Measurements from ENCODE around the gene PCGF3. TPM values are rescaled to one million over a fixed set of nuclear protein-coding genes. Genes with fewer than 3 reads are reported as not detected.

PCGF3 gene
- total RNA-seq, 2 experiments from 2014 or later = 25.8 to 26.1 TPM

DNA sequence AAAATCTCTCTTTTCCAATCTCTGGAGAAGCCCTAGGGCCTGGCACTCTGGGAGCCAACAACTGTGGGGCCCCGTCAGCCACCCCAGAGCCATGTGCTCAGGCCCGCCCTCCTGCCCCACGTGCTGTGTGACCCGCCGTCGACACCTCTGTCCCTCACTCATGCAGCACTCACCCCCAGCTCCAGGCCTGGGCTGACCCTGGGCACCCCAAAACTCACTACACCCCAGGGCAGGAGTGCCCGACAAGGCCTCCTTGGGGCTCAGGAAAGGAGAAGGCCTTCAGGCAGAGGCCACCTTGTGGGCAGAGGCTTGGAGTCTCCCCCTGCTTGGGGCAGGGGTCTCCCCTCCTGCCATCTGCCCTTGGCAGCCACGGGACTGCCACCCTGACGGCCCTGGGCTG is 25.5 kb upstream of the PCGF3 start:
- ChIA-PET CTCF (interaction anchor here (0.6 kb wide), 1 partner anchor 1331 kb away, joined by 4 read pairs; no protein-coding TSS in a partner anchor), POLR2A (no interaction called here)

GRCh38 chr4:680551-680927 is 25.1 kb upstream of the PCGF3 start:
- POLR2A ChIA-PET = no interaction called here
- CTCF ChIA-PET = no interaction called here

- ChIA-PET CTCF (no interaction called here), POLR2A (no interaction called here)
Measured at GRCh38 chr4:680928-681645, 24.5 kb upstream of the PCGF3 start.

- POLR2A ChIA-PET = no interaction called here
- CTCF ChIA-PET = interaction anchor here (1.1 kb wide), 1 partner anchor 79 kb away, joined by 3 read pairs; no protein-coding TSS in a partner anchor
Measured at GRCh38 chr4:681736-682451, 23.7 kb upstream of the PCGF3 start.

GRCh38 chr4:682490-683172 is 23.0 kb upstream of the PCGF3 start:
- ChIA-PET CTCF (interaction anchor here (1.1 kb wide), 1 partner anchor 80 kb away, joined by 3 read pairs; no protein-coding TSS in a partner anchor), POLR2A (no interaction called here)

DNA sequence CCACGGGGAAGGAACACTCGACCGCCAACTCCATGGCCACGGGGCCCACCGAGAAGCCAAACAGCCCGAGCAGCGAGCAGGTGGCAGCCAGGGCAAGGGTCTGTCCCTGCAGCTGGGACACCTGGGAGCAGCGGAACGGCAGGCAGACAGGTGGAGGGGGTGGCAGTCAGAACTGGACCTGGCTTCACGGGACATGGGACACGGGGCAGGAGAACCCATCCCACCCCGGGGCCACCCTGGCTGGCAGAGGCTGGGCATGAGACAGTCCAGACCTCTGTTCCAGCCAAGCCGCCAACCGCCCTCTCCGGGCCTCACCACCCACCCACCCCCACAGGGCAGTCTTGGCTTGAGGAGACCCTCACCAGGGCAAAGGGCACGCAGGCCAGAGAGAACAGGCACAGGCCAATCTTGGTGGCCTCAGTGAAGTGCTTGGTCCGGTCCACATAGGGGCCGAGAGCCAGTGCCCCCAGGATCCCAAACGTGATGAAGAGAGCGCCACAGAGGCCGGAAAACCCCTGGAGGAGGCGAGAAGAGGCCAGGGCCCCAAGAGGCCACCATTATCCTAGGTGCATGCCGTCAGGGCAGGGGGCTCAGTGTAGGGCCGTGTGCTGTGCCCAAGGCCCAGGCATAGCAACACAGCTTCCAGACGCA is 22.3 kb upstream of the PCGF3 start:
- CTCF ChIA-PET = interaction anchor here (1.5 kb wide), 1 partner anchor 9 kb away, joined by 9 read pairs; the partner anchor contains the start of genes ATP5ME and MYL5
- POLR2A ChIA-PET = interaction anchor here (1.0 kb wide), 1 partner anchor 9 kb away, joined by 3 read pairs; the partner anchor contains the start of genes ATP5ME and MYL5

GRCh38 chr4:683982-684622 is 21.5 kb upstream of the PCGF3 start:
- ChIA-PET POLR2A (interaction anchor here (1.0 kb wide), 1 partner anchor 10 kb away, joined by 3 read pairs; the partner anchor contains the start of genes ATP5ME and MYL5), CTCF (interaction anchor here (0.6 to 1.5 kb wide), 2 partner anchors 10 to 172 kb away, joined by 3 to 9 read pairs; partner anchors contain the start of genes ATP5ME and MYL5)

- CTCF ChIA-PET = interaction anchor here (0.6 to 1.5 kb wide), 2 partner anchors 10 to 172 kb away, joined by 3 to 9 read pairs; partner anchors contain the start of genes ATP5ME and MYL5
- POLR2A ChIA-PET = no interaction called here
Measured at GRCh38 chr4:684623-685327, 20.9 kb upstream of the PCGF3 start.

GRCh38 chr4:685679-686412 is 19.8 kb upstream of the PCGF3 start:
- CTCF ChIA-PET = no interaction called here
- POLR2A ChIA-PET = no interaction called here

- ChIA-PET CTCF (interaction anchor here (1.3 kb wide), 1 partner anchor 15 kb away, joined by 3 read pairs; no protein-coding TSS in a partner anchor), POLR2A (no interaction called here)
Measured at GRCh38 chr4:686413-687040, 19.1 kb upstream of the PCGF3 start.

DNA sequence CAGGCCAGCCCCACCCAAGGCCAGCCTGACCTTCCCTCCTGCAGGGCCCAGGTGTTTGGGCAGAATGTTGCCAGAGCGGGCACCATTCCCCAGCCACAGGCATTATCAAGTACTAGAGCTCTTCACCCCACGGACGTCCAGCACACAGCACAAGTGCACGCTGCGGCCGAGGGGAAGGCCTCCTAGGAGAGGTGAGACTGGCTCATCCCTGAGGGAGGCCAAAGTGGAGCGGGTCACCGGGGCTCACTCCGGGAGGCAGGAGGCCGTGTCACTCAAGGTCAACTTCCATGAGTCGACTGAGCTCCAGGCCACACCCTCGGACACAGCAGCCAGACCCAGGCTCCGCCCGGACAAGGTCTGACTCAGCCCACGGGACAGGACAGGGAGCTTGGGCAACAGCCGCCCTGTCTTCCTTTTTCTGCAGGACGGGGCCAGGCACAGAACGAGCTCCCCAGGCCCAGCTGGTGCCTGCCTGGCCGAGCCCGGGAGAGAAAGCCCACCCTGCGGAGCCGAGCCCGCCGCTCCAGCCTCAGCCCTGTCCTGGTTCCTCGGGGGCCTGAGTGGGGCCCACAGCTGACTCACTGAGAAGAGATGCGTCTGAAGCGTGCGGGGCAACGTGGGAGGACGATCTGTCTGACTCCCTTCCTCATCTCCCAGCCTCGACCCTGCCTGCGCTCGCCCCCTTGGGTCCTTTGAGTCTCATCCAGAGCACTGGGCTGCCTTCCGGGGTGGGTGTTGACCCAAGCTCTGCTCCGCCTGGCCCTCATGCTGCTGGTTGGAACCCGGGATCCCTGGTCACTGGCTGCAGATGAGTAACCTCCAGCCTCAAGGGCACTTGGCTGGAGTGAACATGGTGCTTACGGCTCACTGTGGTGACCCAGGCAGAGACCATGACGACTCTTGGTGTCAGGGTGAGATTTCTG is 18.3 kb upstream of the PCGF3 start:
- ChIA-PET POLR2A (no interaction called here), CTCF (interaction anchor here (0.6 to 1.3 kb wide), 2 partner anchors 12 to 14 kb away, joined by 3 read pairs; no protein-coding TSS in a partner anchor)

DNA sequence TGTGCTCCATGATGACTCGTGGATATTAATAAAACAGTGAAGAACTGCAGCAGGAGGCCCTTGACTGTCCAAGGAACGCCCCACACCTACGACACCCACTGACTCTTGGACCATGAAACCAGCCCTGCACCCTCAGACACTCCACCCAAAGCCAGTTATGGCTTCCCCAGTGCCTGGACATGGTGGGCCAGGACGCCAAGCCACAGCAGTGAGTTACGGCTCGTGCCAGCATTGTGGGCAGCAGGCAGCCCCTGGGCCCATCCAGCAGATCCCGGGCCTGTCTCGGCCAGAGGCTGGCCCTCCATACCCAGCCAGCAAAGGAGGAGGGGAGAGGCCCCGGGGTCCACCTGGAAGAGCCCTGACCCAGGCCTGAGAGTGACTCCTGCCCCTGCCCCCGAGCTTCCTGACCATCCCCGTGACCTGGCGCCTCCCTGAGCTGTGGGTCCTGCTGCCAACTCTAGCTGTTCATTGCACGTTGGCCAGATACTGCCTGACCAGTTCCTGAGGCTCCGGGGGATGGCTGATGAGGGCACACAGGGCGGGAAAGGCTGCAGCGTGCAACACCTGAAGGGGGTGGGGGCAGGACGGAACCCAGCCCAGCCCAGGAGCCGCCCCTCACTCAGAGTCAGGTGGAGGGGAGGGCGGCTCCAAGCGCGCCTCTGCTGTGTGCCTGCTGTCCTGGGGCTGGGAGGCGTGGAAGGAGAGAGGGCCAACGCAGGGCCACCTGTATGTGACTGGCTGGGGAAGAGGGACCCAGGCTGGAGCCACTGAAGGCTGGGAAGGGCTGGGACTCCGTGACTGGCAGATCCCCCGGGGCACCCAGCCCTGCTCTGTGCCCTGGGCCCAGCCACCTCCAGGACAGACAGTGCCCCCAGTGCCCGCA is 17.4 kb upstream of the PCGF3 start:
- CTCF ChIA-PET = interaction anchor here (0.6 kb wide), 1 partner anchor 11 kb away, joined by 3 read pairs; no protein-coding TSS in a partner anchor
- POLR2A ChIA-PET = no interaction called here

GRCh38 chr4:688854-689681 is 16.6 kb upstream of the PCGF3 start, which contains the start of gene SLC49A3:
SLC49A3 (minus strand) TSS chr4:689151; CDS start chr4:689127, 24 bp downstream.
- POLR2A ChIA-PET = no interaction called here
- CTCF ChIA-PET = no interaction called here

DNA sequence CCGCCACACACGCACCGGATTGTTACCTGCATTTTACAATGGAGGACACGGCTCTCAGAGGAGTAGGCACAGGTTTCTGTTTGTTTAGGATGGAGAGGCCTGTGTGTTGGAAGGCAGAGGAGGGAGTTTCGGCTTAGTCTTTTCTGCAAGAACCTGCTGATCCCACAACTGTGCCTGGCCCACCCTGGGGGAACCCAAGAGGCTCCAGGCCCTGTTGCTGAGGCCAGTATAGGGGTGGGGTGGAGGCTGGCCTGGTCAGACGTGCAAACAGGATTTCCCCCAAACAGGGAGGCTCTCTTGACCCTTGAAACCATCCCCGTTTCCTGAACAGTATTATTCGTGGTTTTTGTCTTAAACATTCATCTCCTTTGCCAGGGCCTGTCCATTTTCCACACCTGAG is 15.9 kb upstream of the PCGF3 start:
- CTCF ChIA-PET = no interaction called here

More for the DNA sequence above, 15.9 kb upstream of the PCGF3 start:
- POLR2A ChIA-PET = no interaction called here

Measured in activated CD8-positive, alpha-beta memory T cell treated with anti-CD3 and anti-CD28 coated beads for 36 hours (primary cell).